Smooth muscle cell (in vitro differentiated cells): ENCODE measurements around the gene LAPTM5. TPM values are rescaled to one million over a fixed set of nuclear protein-coding genes. Genes with fewer than 3 reads are reported as not detected.

Experiments
- DNase-seq: peaks from one replicate; lab custom pipeline; 2025; ENCODE audit not compliant: unreplicated experiment; lab: John Stamatoyannopoulos, UW
- H2AFZ ChIP-seq: fragments of 200-600 bp; sonication (generic); 2 replicates; pipeline ENCODE4 v1.6.0; 2016; ENCODE audit warnings: antibody characterized with exemption, low read depth, mild to moderate bottlenecking
- H3F3A ChIP-seq: fragments of 200-600 bp; sonication (generic); 2 replicates; pipeline ENCODE4 v1.6.0; 2017; ENCODE audit warnings: antibody characterized with exemption, low read depth
- H3K27ac ChIP-seq: fragments of 200-600 bp; sonication (generic); 2 replicates; pipeline ENCODE4 v1.5.1; 2016; ENCODE audit warnings: low read depth, mild to moderate bottlenecking
- H3K27me3 ChIP-seq: fragments of 200-600 bp; sonication (generic); 2 replicates; pipeline ENCODE4 v1.6.1; 2016; ENCODE audit warnings: low read depth, mild to moderate bottlenecking
- H3K36me3 ChIP-seq: fragments of 200-600 bp; sonication (generic); 2 replicates; pipeline ENCODE4 v1.5.1; 2016; ENCODE audit warnings: low read depth
- H3K4me1 ChIP-seq: fragments of 200-600 bp; sonication (generic); 2 replicates; pipeline ENCODE4 v1.5.1; 2016; ENCODE audit warnings: low read depth
- H3K4me2 ChIP-seq: fragments of 200-600 bp; sonication (generic); 2 replicates; pipeline ENCODE4 v1.6.0; 2016; ENCODE audit warnings: mild to moderate bottlenecking
- H3K4me3 ChIP-seq: fragments of 200-600 bp; sonication (generic); 2 replicates; pipeline ENCODE4 v1.5.1; 2016; ENCODE audit warnings: mild to moderate bottlenecking
- H3K79me2 ChIP-seq: fragments of 200-600 bp; sonication (generic); 2 replicates; pipeline ENCODE4 v1.6.0; 2016; ENCODE audit warnings: low read depth, mild to moderate bottlenecking
- H3K9ac ChIP-seq: fragments of 200-600 bp; sonication (generic); 2 replicates; pipeline ENCODE4 v1.6.0; 2016; ENCODE audit warnings: low read depth
- H3K9me3 ChIP-seq: fragments of 200-600 bp; sonication (generic); replicated peaks from 2 replicates; pipeline ENCODE4 v1.5.1; 2016; ENCODE audit warnings: low read depth
- H4K20me1 ChIP-seq: fragments of 200-600 bp; sonication (generic); 2 replicates; pipeline ENCODE4 v1.6.0; 2016; ENCODE audit warnings: low read depth
- CTCF ChIP-seq: fragments of 200-600 bp; sonication (generic); IDR thresholded peaks from 2 replicates; pipeline ENCODE4 v1.5.1; 2017; ENCODE audit warnings: borderline replicate concordance, mild to moderate bottlenecking, antibody characterized with exemption; ENCODE audit not compliant: insufficient read depth, poor library complexity, severe bottlenecking
- WGBS: methylation state at CpG from one replicate; pipeline ENCODE4 v1.1.7; 2016; ENCODE audit warnings: low lambda C conversion rate; 5-methylcytosine and 5-hydroxymethylcytosine counted together
- polyA plus RNA-seq: library from polyadenylated mRNA; unstranded; fragments of >200 nt; fragmentation: Nextera tagmentation; extraction: Ambion mirVana; gene quantifications from 2 replicates; pipeline ENCODE4 v1.2.1, GENCODE V29; 2016
- total RNA-seq: library from RNA; depleted of rRNA; stranded (reverse); fragments of >200 nt; gene quantifications from 2 replicates; pipeline ENCODE4 v1.2.3, GENCODE V29; 2014

LAPTM5 gene
- total and polyA plus RNA-seq, 2 experiments from 2014 or later, result 0.63 to 1.4 TPM

GRCh38 chr1:30773722-30774358 is 16.3 kb upstream of the LAPTM5 start:
- WGBS, result 86% methylated on average over 7 of the region's 7 CpGs
- no peak overlapping the region for H3K4me2 ChIP-seq
- H3K79me2 ChIP-seq, result no peaks in the 10 kb centered on the region
- no peaks in the 10 kb centered on the region for H3K36me3 ChIP-seq
- H3K27ac ChIP-seq, result no peak overlapping the region
- no peaks in the 10 kb centered on the region for H3K9me3 ChIP-seq
- TF ChIP-seq CTCF, result no peak
- H3F3A ChIP-seq, result no peaks in the 10 kb centered on the region
- H2AFZ ChIP-seq, result no peak overlapping the region
- no peak overlapping the region for H3K4me3 ChIP-seq
- no peaks in the 10 kb centered on the region for H3K4me1 ChIP-seq
- no peak overlapping the region for H3K9ac ChIP-seq
- H4K20me1 ChIP-seq, result no peaks in the 10 kb centered on the region
- DNase-seq, result no peak
- H3K27me3 ChIP-seq, result no peaks in the 10 kb centered on the region

- no peak overlapping the region for H3K9ac ChIP-seq
- H3F3A ChIP-seq, result no peaks in the 10 kb centered on the region
- H3K79me2 ChIP-seq, result no peaks in the 10 kb centered on the region
- no peaks in the 10 kb centered on the region for H3K4me1 ChIP-seq
- H3K27me3 ChIP-seq, result no peaks in the 10 kb centered on the region
- no peaks in the 10 kb centered on the region for H3K9me3 ChIP-seq
- H3K4me2 ChIP-seq, result no peak overlapping the region
- TF ChIP-seq CTCF, result no peak
- H4K20me1 ChIP-seq, result no peaks in the 10 kb centered on the region
- H3K36me3 ChIP-seq, result no peaks in the 10 kb centered on the region
- no peak overlapping the region for H2AFZ ChIP-seq
- 88% methylated on average over 6 of the region's 6 CpGs for WGBS
- no peak for DNase-seq
- no peak overlapping the region for H3K4me3 ChIP-seq
- H3K27ac ChIP-seq, result no peak overlapping the region
Measured at GRCh38 chr1:30771005-30771404, 13.4 kb upstream of the LAPTM5 start.

GRCh38 chr1:30770150-30770549 is 12.6 kb upstream of the LAPTM5 start:
- Histone ChIP-seq H3K9me3 (no peaks in the 10 kb centered on the region), H3K4me2 (no peak overlapping the region), H3K79me2 (no peaks in the 10 kb centered on the region), H4K20me1 (no peaks in the 10 kb centered on the region), H3K9ac (no peak overlapping the region), H3F3A (no peaks in the 10 kb centered on the region), H3K27ac (no peak overlapping the region), H3K4me1 (no peaks in the 10 kb centered on the region), H3K27me3 (no peaks in the 10 kb centered on the region), H2AFZ (no peak overlapping the region), H3K4me3 (no peak overlapping the region), H3K36me3 (no peaks in the 10 kb centered on the region)
- no peak for DNase-seq
- 92% methylated on average over 10 of the region's 10 CpGs for WGBS
- TF ChIP-seq CTCF, result no peak

- Histone ChIP-seq H3F3A (no peaks in the 10 kb centered on the region), H3K27me3 (no peaks in the 10 kb centered on the region), H3K9ac (no peak overlapping the region), H2AFZ (no peak overlapping the region), H3K27ac (no peak overlapping the region), H3K79me2 (no peaks in the 10 kb centered on the region), H3K4me3 (no peak overlapping the region), H3K9me3 (no peaks in the 10 kb centered on the region), H3K36me3 (no peaks in the 10 kb centered on the region), H3K4me2 (no peak overlapping the region), H4K20me1 (no peaks in the 10 kb centered on the region), H3K4me1 (no peaks in the 10 kb centered on the region)
- DNase-seq, result no peak
- no peak for TF ChIP-seq CTCF
- WGBS, result 80% methylated on average over 20 of the region's 20 CpGs
Measured at GRCh38 chr1:30768830-30769718, 11.5 kb upstream of the LAPTM5 start.
